SIG-M5 treated with dmso at 0.1 percent for 504 hours (cell line): Measurements from ENCODE around the gene MED29.

Experiments used
- DNase-seq: peaks from one replicate; lab custom pipeline; 2025; ENCODE audit not compliant: unreplicated experiment; lab: John Stamatoyannopoulos, UW

MED29 gene

DNA sequence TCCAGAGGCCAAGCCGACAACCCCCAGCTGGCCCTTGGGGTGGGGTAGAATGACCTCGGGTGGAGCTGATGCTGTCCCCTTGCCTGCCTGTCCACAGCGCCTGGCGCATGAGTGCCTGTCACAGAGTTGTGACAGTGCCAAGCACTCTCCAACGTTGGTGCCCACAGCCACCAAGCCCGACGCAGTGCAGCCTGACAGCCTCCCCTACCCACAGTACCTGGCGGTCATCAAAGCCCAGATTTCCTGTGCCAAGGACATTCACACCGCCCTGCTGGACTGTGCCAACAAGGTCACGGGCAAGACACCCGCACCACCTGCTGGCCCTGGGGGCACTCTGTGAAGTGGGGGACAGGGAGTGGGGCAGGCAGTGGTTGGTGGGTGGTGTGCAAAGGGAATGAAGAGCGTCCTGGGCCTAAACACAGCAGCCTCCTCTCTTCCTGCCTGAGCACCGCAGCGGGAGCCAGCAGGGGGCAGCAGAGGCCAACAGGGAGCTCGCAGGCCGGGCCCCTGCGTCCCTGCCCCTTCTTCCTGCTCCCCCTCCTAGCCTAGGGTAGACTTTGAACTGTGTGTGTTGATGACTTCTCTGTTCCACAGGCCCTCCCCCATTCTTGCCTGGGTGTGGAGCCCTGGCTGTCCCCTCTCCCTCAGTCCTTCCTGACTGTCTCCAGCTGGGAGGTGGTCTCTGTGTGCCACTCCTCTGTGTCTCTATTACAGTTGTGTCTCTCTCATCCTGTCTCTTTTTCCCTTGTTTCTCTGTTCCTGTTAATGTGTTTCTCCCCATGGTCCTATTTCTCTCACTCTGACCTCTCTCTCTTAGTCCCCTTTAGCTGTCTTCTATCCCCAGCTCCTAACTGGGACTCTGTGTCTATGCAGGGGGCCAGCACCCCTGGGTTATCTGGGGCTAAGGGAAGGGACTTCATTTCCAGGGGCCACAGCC, 6.5 kb downstream of the MED29 start:
- DNase-seq, result peak; percentile 91

GRCh38 chr19:39398297-39398864, 7.2 kb downstream of the MED29 start:
- DNase-seq, result peak; percentile 97

DNA sequence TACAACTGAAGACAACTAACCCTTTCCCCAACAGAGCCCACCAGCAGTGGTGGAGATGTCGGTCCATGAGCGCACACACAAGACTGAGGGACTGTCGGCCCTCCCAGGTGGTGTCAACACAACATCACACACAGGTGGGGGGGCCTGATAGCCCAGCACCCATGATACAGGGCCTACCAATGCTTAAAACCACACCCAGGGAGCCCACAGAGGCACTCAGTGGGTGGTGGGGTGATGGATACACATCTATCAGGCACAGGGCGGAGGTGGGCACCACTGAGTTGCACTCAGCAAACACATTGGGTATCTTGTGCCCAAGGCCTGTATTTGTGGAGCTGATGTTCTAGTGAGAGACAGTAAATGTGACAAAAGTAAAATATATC, 8.5 kb downstream of the MED29 start:
- no peak for DNase-seq

DNA sequence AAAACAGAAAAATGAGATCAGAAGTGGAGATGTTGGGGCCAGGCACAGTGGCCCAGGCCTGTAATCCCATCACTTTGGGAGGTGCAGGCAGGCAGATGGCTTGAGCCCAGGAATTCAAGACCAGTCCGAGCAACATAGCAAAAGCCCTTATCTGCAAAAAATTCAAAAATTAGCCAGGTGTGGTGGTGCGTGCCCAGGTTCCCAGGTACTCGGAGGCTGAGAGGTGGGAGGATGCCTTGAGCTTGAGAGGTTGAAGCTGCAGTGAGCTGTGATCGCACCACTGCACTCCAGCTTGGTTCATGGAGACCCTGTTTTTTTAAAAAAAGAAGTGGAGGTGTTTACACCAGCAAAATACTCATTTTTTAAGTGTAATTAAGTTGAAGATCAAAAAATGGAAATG, 8.9 kb downstream of the MED29 start:
- DNase-seq, result no peak

DNA sequence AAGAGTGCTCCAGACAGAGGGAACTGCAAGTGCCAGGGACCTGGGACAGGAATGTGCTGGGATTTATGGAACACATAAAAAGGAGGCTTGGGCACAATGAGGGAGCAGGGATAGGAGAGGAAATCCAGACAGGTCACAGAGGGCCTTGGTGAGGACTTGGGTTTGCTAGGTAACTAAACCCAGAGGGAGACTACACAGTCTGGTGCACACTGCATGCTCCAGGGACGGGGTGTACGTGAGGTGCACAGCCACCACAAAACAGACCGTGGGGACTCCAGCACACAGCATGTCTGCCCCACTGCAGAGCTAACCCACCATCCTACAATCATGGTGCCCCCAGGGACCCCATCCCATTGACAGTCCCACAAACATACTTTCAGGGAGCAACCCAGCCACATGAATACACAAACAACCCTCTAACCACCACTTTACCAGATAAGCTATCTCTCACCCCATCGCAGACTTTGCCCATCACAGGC, 9.9 kb downstream of the MED29 start:
- DNase-seq, result no peak

- no peak for DNase-seq
Observed at GRCh38 chr19:39401549-39402345, 10.6 kb downstream of the MED29 start.

DNA sequence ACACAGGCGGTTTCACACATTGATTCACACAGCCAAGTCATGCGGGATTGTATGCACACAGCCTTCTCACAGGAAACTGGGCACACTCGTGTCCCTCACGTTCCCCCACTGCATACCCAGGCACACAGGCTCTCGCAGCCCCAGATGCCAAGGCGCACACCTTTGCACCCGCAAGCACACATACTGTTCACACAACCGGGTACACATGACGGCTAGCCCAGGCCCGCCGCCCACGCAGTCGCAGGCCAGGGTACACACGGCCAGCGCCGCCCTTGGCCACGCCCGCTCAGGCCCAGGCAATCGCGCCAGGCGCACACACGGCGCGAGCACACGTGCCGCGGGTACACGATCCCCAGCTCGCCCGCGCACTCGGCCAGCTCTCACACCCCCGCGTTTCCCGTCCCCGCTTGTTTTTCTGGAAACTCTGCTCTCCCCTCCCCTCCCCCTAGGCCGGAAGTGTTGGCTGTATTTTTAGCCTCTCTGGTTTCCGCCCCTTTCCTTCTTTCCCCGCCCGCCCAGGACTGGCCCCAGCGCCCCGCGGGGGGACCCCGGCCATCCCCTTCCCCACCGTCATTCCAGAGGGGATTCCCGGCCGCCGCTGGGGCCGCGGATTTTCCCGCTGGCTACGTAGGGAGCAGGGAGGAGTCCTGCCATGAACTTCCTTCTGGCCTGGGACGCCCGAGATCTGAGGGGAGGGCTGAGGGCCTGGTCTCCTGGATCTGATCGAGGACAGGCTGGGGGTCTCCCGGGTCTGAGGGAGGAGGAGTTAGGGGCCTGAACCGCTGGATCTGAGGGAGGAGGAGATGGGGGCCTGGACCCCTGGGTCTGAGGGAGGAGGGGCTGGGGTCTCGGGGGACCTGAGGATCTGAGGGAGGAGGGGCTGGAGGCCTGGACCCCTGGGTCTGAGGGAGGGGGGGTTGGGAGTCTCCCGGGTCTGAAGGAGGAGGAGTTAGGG, 11.4 kb downstream of the MED29 start:
- peak; percentile 92 for DNase-seq

DNA sequence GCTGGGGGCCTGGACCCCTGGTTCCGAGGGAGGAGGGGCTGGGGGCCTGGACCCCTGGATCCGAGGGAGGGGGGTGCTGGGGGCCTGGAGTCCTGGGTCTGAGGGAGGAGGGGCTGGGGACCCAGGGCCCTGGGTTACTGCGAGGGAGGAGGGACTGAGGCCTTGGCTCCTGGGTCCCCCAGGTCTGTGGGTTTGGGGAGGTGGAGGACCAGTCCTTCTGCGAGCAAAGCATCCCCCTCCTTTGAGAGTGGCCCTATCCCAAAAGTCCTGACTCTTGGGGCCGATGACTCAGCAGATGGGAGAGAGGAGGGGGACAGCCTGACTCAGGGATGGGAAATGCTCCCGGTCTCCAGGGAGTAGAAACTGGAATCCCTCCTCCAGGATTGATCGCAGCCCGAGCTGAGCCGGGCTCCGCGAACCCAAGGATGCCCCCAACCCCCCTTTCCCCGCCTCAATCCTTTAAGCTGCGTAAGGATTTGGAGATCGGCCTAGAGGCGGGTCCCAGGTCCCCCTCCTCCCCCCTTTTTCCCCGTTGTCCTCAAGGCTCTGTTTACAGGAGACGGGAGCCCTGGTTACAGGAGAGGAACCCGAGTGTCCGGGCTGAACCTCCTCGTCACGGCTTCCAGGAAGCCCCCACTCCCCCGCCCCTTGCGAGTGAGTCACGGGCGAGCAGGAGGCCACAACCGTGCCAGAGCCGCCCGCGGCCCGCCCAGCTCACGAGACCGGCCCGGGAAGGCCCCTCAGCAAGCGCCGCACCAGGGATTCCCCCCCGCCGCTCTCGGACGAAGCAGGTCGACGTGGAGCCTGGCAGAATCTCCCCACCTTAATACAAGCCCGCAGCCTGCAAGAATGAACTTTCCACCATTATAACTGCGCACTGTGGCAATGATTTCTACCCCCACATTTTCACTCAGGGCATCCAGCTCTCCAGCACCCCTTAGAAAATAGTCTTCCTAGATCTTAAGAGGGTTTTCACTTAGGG, 12.4 kb downstream of the MED29 start:
- peak; percentile 92 for DNase-seq

- DNase-seq, result no peak
Observed at GRCh38 chr19:39405261-39405957, 14.2 kb downstream of the MED29 start.

DNA sequence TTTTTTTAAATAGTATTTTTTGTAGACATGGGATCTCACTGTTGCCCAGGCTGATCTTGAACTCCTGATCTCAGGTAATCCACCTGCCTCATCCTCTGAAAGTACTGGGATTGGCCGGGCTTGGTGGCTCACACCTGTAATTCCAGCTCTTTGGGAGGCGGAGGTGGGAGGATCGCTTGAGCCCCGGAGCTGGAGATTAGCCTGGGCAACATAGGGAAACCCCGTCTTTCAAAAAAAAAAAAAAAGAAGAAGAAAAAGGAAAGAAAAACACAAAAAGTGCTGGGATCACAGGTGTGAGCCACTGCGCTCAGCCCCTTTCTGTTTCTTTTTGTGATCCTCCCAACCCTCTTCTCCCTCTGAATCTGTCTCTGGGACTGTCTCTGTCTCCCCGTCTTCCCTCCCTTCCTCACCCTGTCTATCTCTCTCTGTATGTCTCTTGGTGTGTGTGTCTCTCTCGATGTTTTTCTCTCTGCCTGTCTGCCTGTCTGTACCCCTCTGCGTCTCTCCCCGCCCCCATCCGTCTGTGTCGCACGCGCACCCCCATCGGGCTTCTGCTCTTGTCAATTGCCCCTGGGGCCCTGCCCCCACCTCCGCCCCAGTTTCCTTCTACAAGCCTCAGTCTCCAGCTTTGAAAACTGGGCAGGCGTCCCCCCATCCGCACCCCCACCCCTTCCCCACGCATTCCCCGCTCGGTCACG, 14.9 kb downstream of the MED29 start:
- peak; percentile 67 for DNase-seq

DNA sequence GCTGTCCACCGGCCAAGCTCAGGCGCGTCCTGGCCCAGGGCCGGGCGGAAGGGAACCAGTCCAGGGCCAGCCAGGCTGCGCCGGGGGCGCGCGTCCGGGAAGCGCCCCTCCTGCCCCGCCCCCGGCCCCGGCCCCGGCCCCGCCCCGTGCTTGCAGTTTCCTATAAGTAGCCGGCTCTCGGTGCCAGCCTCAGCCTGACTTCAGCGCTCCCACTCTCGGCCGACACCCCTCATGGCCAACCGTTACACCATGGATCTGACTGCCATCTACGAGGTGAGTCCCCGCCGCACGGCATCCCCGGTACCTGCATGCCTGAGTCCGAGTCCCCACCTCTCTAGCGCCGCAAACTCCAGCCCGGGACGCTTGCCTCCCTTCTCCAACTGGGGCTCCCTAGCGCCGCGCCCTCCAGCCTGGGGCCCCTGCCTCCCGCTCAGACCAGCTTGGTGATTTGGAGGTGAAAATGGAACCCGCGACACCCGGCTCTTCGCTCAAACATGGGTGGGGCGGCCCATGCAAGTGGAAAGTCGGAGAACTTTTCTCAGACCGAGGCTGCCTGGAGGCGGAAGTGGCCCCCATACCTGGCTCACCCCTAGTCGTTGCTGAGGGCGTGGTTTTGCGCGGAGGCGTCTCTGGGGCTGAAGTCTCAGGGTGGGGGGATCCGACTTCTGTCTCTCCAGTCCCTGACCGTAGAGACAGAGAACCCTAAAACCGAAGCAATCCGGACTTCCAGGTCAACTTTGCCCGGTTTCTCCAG, 15.7 kb downstream of the MED29 start, which contains the start of gene ZFP36:
ZFP36 (plus strand) TSS at position 192 of the 754 bp plus-strand sequence; CDS start at position 250, 58 bp downstream.
- peak; percentile 72 for DNase-seq

- no peak for DNase-seq
Observed at GRCh38 chr19:39407410-39407659, 16.2 kb downstream of the MED29 start.

DNA sequence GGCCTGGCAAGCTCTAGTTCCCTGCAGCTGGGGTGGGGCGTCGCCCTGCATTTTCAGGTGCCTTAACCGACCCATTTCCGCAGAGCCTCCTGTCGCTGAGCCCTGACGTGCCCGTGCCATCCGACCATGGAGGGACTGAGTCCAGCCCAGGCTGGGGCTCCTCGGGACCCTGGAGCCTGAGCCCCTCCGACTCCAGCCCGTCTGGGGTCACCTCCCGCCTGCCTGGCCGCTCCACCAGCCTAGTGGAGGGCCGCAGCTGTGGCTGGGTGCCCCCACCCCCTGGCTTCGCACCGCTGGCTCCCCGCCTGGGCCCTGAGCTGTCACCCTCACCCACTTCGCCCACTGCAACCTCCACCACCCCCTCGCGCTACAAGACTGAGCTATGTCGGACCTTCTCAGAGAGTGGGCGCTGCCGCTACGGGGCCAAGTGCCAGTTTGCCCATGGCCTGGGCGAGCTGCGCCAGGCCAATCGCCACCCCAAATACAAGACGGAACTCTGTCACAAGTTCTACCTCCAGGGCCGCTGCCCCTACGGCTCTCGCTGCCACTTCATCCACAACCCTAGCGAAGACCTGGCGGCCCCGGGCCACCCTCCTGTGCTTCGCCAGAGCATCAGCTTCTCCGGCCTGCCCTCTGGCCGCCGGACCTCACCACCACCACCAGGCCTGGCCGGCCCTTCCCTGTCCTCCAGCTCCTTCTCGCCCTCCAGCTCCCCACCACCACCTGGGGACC, 16.6 kb downstream of the MED29 start:
- DNase-seq, result peak; percentile 47

DNA sequence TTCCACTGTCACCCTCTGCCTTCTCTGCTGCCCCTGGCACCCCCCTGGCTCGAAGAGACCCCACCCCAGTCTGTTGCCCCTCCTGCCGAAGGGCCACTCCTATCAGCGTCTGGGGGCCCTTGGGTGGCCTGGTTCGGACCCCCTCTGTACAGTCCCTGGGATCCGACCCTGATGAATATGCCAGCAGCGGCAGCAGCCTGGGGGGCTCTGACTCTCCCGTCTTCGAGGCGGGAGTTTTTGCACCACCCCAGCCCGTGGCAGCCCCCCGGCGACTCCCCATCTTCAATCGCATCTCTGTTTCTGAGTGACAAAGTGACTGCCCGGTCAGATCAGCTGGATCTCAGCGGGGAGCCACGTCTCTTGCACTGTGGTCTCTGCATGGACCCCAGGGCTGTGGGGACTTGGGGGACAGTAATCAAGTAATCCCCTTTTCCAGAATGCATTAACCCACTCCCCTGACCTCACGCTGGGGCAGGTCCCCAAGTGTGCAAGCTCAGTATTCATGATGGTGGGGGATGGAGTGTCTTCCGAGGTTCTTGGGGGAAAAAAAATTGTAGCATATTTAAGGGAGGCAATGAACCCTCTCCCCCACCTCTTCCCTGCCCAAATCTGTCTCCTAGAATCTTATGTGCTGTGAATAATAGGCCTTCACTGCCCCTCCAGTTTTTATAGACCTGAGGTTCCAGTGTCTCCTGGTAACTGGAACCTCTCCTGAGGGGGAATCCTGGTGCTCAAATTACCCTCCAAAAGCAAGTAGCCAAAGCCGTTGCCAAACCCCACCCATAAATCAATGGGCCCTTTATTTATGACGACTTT, 17.4 kb downstream of the MED29 start:
- peak; percentile 25 for DNase-seq

- DNase-seq, result peak; percentile 73
Observed at GRCh38 chr19:39409208-39410016, 18.2 kb downstream of the MED29 start.
